Psoas muscle (tissue), 8 donors: Measurements from ENCODE around the gene ZNF500. TPM values are rescaled to one million over a fixed set of nuclear protein-coding genes. Genes with fewer than 3 reads are reported as not detected.

Experiments
- ATAC-seq, 4 donors: fragments of 200-7000 bp; cut with Tn5 transposase; one replicate each; pipeline ENCODE4 v1.9.1; 2020; ENCODE audit warnings: moderate library complexity in 3 of 4, mild to moderate bottlenecking in 2 of 4
- DNase-seq, 2 donors: peaks; one replicate each; pipeline ENCODE4 v3.0.0-alpha.2; 2020
- H3K27ac ChIP-seq: fragments of 200-600 bp; one replicate; pipeline ENCODE4 v1.8.0; 2022
- H3K27me3 ChIP-seq, 3 donors: fragments of 200-600 bp in 1 of 3; one replicate each; pipeline versions ENCODE4 v1.6.1 to v1.8.0; 2013 to 2022; ENCODE audit warnings: low read length in 2 of 3, mild to moderate bottlenecking in 2 of 3, moderate library complexity in 1 of 3; ENCODE audit not compliant: insufficient read depth in 3 of 3
- H3K36me3 ChIP-seq, 2 donors: fragments of 200-600 bp in 1 of 2; one replicate each; pipeline versions ENCODE4 v1.6.1 to v1.8.0; 2013 to 2022; ENCODE audit warnings: low read depth in 1 of 2, mild to moderate bottlenecking in 1 of 2, moderate library complexity in 1 of 2; ENCODE audit not compliant: insufficient read depth in 1 of 2
- H3K4me1 ChIP-seq: fragments of 200-600 bp; one replicate; pipeline ENCODE4 v1.8.0; 2022
- H3K4me3 ChIP-seq: fragments of 200-600 bp; one replicate; pipeline ENCODE4 v1.8.0; 2022; ENCODE audit warnings: mild to moderate bottlenecking
- H3K9me3 ChIP-seq: fragments of 200-600 bp; one replicate; pipeline ENCODE4 v1.8.0; 2022
- WGBS, 3 donors: extraction: QIAGEN DNeasy Blood & Tissue Kit; methylation state at CpG; one replicate each; pipeline versions ENCODE4 v1.1.6 to v1.1.7; 2013; 5-methylcytosine and 5-hydroxymethylcytosine counted together
- intact Hi-C, 2 donors: fragments of 100-400 bp; cut with DNase I; formaldehyde crosslinking; loops; one replicate each; pipeline versions ENCODE4 v1.11.0 to v1.14.2; 2022
- polyA plus RNA-seq, 3 donors: library from polyadenylated mRNA; stranded (reverse); fragments of 200-250 nt; gene quantifications; one replicate each; pipeline ENCODE4 v1.2.3, GENCODE V29; 2013
- total RNA-seq, 4 donors: library from RNA; stranded (reverse); fragmentation: NEBNext Ultra II Directional in 2 of 4; extraction: Animal tissue kit (Norgen Biotek cat#: 25700) in 2 of 4; gene quantifications; one replicate each; pipeline versions ENCODE4 v1.2.1 to v1.2.4, GENCODE V29; 2021 to 2023
- TF ChIP-seq, protein P1 (sequence below): fragments of 200-600 bp; IDR thresholded peaks from one replicate; pipeline ENCODE4 v1.8.0; 2022; ENCODE audit warnings: antibody characterized with exemption
- donor health status: healthy with polysubstance abuse.
- donor health status: DM: no; HTN: no; CAD: no; lungs with moderate emphysema.
- donor health status: Bipolar disorder and iron deficiency.
- donor health status: healthy.
- donor health status: DM: yes; HTN: yes; CAD: no.
- donor health status: DM: no; HTN: no; CAD: no.
- donor health status: DM: no; HTN: no; CAD: no.
- donor health status: DM: yes; HTN: yes; CAD: no.

ZNF500 gene
- total and polyA plus RNA-seq, 7 donors, result 3.7 to 8.9 (median 7.0) TPM

DNA sequence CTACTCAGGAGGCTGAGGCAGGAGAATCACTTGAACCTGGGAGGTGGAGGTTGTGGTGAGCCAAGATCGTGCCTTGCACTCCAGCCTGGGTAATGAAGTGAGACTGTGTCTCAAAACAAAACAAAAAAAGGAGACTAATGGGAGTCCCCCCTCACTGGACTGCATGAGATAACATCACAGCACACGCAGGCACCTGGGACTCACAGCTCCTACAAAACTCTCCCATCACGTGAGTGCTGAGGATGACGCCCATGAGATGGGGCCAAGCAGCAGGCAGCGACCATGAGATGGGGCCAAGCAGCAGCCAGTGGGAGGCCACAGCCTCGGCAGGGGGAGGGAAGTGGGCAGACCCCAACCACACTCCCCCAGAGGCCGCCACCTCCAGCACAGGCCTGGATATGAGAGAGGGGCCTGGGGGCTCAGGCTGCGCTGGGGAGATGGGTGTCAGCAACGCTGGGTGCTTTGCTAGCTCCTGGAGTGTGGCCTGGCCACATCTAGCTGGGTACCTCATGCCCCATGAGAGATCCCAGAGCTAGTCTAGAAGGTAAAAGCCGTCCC, 17.2 kb downstream of the ZNF500 start:
- WGBS, 3 donors, result 85 to 92% (median 86%) methylated on average over 9 to 10 of the region's 10 CpGs
- Histone ChIP-seq H3K9me3 (no peaks in the 10 kb centered on the region), H3K4me1 (peaks cover 9% of the 10 kb centered on the region), H3K27me3 (no peaks in the 10 kb centered on the region), H3K4me3 (no peak overlapping the region), H3K27ac (no peak overlapping the region), H3K36me3 (peaks cover 3 to 55% of the 10 kb centered on the region in 2 donors)
- DNase-seq (no peak), ATAC-seq (no peak)
- TF ChIP-seq, protein P1, sequence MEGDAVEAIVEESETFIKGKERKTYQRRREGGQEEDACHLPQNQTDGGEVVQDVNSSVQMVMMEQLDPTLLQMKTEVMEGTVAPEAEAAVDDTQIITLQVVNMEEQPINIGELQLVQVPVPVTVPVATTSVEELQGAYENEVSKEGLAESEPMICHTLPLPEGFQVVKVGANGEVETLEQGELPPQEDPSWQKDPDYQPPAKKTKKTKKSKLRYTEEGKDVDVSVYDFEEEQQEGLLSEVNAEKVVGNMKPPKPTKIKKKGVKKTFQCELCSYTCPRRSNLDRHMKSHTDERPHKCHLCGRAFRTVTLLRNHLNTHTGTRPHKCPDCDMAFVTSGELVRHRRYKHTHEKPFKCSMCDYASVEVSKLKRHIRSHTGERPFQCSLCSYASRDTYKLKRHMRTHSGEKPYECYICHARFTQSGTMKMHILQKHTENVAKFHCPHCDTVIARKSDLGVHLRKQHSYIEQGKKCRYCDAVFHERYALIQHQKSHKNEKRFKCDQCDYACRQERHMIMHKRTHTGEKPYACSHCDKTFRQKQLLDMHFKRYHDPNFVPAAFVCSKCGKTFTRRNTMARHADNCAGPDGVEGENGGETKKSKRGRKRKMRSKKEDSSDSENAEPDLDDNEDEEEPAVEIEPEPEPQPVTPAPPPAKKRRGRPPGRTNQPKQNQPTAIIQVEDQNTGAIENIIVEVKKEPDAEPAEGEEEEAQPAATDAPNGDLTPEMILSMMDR, result no peak
- intact Hi-C loops, result no loop called here

DNA sequence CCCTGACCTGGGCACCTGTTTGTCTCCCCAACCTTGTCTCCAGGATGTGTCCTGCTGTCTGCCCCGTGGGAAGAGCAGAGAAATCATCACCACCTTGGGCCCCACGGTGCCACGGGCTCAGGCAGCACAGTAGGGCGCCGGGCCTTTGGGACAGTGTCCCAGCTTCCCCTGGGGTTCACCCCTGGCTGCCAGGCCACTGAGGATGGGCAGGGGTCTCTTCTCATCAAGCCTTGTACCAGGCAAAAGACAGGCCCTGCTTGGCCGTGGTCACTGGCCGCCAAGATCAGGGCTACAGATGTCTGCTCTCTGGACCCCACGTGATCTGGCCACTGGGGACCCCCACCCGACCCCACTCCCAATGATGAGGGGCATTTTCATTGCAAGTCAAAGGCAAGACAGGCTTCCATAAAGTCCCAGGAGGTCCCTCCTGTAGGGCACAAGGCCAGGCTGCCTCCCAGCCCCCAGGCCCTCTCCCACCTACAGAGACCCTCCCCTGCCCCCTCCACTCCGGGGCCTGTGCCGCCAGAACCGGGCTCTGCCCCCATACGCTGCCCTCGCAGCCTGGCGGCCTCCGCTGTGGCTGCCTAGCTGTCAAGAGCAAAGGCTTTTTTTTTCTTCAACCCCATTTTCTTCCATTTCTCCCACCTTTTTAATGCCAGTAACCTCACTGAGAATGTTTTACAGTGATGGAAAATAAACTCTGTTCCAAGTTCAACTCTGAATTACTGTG, 18.1 kb downstream of the ZNF500 start:
- H3K27me3 ChIP-seq, result no peaks in the 10 kb centered on the region
- DNase-seq, result no peak
- TF ChIP-seq, protein P1, result no peak
- peaks cover 9% of the 10 kb centered on the region for H3K4me1 ChIP-seq
- H3K36me3 ChIP-seq, result peaks cover 2 to 48% of the 10 kb centered on the region in 2 donors
- intact Hi-C loops, result no loop called here
- H3K27ac ChIP-seq, result no peak overlapping the region
- no peak for ATAC-seq
- 88 to 89% (median 89%) methylated on average over 16 of the region's 16 CpGs for WGBS, 3 donors
- no peak overlapping the region for H3K4me3 ChIP-seq
- no peaks in the 10 kb centered on the region for H3K9me3 ChIP-seq

DNA sequence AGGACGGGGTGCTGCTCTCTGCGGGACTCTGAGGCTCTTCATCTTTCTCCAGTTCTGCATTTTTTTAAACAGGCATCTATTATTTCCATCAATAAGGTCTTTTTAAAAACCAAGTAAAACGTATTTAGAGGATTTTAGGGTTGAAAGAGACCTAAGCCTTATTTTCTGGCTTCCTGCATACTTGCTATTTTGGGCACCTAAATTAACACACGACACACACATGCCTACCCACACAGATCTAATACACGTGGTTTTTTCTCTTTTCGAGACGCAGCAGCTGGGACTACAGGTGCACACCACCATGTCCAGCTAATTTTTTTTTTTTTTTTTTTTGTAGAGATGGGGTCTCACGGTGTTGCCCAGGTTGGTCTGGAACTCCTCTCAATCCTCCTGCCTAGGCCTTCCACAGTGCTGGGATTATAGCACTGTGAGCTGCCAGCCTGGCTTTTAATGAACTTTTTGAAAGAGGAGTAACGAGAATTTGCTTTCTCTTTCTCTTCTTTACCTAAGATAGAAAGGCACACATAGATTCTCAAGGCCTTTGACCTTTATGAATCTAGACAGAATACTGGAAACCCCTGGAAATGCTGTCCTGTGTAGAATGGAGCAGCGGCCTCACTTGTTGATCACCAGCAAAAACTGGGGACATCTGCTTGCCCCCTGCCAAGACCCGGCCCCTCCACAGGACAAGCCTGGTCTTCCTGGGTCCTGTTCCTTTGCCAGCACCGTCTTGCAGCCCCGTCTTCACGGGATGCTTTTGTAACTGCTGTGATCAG, 18.9 kb downstream of the ZNF500 start:
- no peak overlapping the region for H3K27ac ChIP-seq
- 62 to 74% (median 68%) methylated on average over 14 of the region's 14 CpGs for WGBS, 3 donors
- H3K27me3 ChIP-seq, result peaks cover 0 to 1% (median 0%) of the 10 kb centered on the region in 3 donors

DNA sequence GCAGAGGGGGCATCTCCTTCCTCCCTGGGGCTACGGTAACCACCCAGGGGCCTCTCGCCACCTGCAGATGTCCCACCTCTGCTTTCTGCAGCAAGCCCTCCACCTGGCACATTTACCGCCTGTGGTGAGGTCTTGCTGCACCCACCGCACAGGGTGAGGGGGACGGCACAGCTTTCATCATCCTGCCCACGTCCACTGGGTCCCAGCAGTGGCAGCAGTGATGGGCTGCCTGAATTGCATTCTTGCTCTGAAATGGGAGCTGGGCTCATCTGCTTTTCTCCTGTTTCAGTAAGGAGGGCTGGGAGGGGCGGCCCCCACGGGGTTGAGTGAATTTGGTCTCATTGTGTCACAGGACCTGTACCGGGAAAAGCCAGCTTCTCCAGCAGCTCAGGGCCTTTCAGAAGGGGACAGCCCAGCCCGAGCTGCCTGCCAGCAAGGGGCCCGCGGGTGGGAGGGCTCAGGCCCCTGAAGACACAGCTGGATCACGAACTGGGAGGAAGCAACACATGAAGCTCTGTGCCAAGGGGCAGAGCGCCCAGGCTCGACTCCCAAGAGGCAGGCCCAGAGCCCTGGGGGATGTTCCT, 19.9 kb downstream of the ZNF500 start:
- H3K36me3 ChIP-seq, result peaks cover 0 to 31% of the 10 kb centered on the region in 2 donors
- WGBS, 3 donors, result 28 to 46% (median 34%) methylated on average over 15 of the region's 15 CpGs
- TF ChIP-seq, protein P1, result no peak
- ATAC-seq (peak; percentile 20 to 36 (median 30)), DNase-seq (no peak)
- no peaks in the 10 kb centered on the region for H3K9me3 ChIP-seq
- no peak overlapping the region for H3K4me3 ChIP-seq
- peaks cover 0 to 1% (median 0%) of the 10 kb centered on the region in 3 donors for H3K27me3 ChIP-seq
- intact Hi-C loops, result no loop called here
- no peak overlapping the region for H3K27ac ChIP-seq
- H3K4me1 ChIP-seq, result peaks cover 9% of the 10 kb centered on the region

More for the DNA sequence above, 18.9 kb downstream of the ZNF500 start:
- DNase-seq (no peak), ATAC-seq (no peak)
- intact Hi-C loops, result no loop called here
- H3K4me1 ChIP-seq, result peaks cover 9% of the 10 kb centered on the region
- TF ChIP-seq, protein P1, result no peak
- H3K36me3 ChIP-seq, result peaks cover 2 to 41% of the 10 kb centered on the region in 2 donors
- no peak overlapping the region for H3K4me3 ChIP-seq
- H3K9me3 ChIP-seq, result no peaks in the 10 kb centered on the region
